SK-N-SH treated with all-trans-retinoic acid at 6 μM for 48 hours (cell line): ENCODE measurements around the gene OR1Q1.

Experiments used
- ATAC-seq: fragments of 200-7000 bp; cut with Tn5 transposase; 3 replicates; pipeline ENCODE4 v1.9.1; 2020; ENCODE audit warnings: mild to moderate bottlenecking, moderate library complexity
- ARNTL ChIP-seq: fragments of 450-650 bp; formaldehyde crosslinking; IDR thresholded peaks from 2 replicates; pipeline ENCODE4 v1.5.0; 2020; ENCODE audit warnings: low read depth, mild to moderate bottlenecking, moderate library complexity, borderline replicate concordance
- CREB5 ChIP-seq: fragments of 250-450 bp; sonication (Bioruptor Pico); IDR thresholded peaks from 2 replicates; pipeline ENCODE4 v1.5.1; 2020; ENCODE audit warnings: low read depth, mild to moderate bottlenecking, moderate library complexity
- CSRNP3 ChIP-seq: fragments of 250-450 bp; sonication (Bioruptor Pico); IDR thresholded peaks from 2 replicates; pipeline ENCODE4 v1.5.1; 2021; ENCODE audit warnings: mild to moderate bottlenecking, moderate library complexity
- GLIS3 ChIP-seq: fragments of 250-450 bp; sonication (Bioruptor Pico); IDR thresholded peaks from 2 replicates; pipeline ENCODE4 v1.5.0; 2020; ENCODE audit warnings: mild to moderate bottlenecking, moderate library complexity
- ISL1 ChIP-seq: fragments of 250-450 bp; sonication (Bioruptor Pico); IDR thresholded peaks from 2 replicates; pipeline ENCODE4 v2.1.2; 2022; ENCODE audit warnings: mild to moderate bottlenecking, moderate library complexity
- OSR1 ChIP-seq: fragments of 250-450 bp; sonication (Bioruptor Pico); IDR thresholded peaks from 2 replicates; pipeline ENCODE4 v1.8.0; 2022; ENCODE audit warnings: moderate library complexity, mild to moderate bottlenecking, inconsistent platforms
- PATZ1 ChIP-seq: fragments of 250-450 bp; sonication (Bioruptor Pico); IDR thresholded peaks from 2 replicates; pipeline ENCODE4 v1.8.0; 2020; ENCODE audit warnings: mild to moderate bottlenecking, moderate library complexity, borderline replicate concordance
- POU6F1 ChIP-seq: fragments of 250-450 bp; sonication (Bioruptor Pico); IDR thresholded peaks from 2 replicates; pipeline ENCODE4 v1.8.0; 2021; ENCODE audit warnings: low read depth, mild to moderate bottlenecking, moderate library complexity, borderline replicate concordance
- RARB ChIP-seq: fragments of 250-450 bp; sonication (Bioruptor Pico); IDR thresholded peaks from 2 replicates; pipeline ENCODE4 v1.8.0; 2021; ENCODE audit warnings: mild to moderate bottlenecking, moderate library complexity
- TCF4 ChIP-seq: fragments of 250-450 bp; sonication (Bioruptor Pico); IDR thresholded peaks from 2 replicates; pipeline ENCODE4 v1.8.0; 2021; ENCODE audit warnings: mild to moderate bottlenecking, moderate library complexity, borderline replicate concordance
- TSHZ2 ChIP-seq: fragments of 250-450 bp; sonication (Bioruptor Pico); IDR thresholded peaks from 2 replicates; pipeline ENCODE4 v1.5.0; 2020; ENCODE audit warnings: mild to moderate bottlenecking, moderate library complexity
- ZC3H10 ChIP-seq: fragments of 250-450 bp; sonication (Bioruptor Pico); IDR thresholded peaks from 2 replicates; pipeline ENCODE4 v1.5.1; 2021; ENCODE audit warnings: mild to moderate bottlenecking, moderate library complexity
- ZFP3 ChIP-seq: fragments of 250-450 bp; sonication (Bioruptor Pico); IDR thresholded peaks from 2 replicates; pipeline ENCODE4 v1.5.0; 2020; ENCODE audit warnings: mild to moderate bottlenecking, moderate library complexity
- ZNF565 ChIP-seq: fragments of 450-650 bp; formaldehyde crosslinking; conservative IDR thresholded peaks from 2 replicates; pipeline ENCODE4 v1.5.0; 2020; ENCODE audit warnings: low read depth, mild to moderate bottlenecking, moderate library complexity
- ZNF70 ChIP-seq: fragments of 450-650 bp; formaldehyde crosslinking; IDR thresholded peaks from 2 replicates; pipeline ENCODE4 v1.5.0; 2020; ENCODE audit warnings: mild to moderate bottlenecking, moderate library complexity
- ZNF8 ChIP-seq: fragments of 450-650 bp; formaldehyde crosslinking; IDR thresholded peaks from 2 replicates; pipeline ENCODE4 v1.5.0; 2020; ENCODE audit warnings: mild to moderate bottlenecking, moderate library complexity

Gene OR1Q1

GRCh38 chr9:122614362-122614761, at the start of gene OR1Q1:
Gene OR1Q1 (plus strand): TSS chr9:122614738. CDS start chr9:122614738, 0 bp downstream.
- ATAC-seq: no peak
- TF ChIP-seq ISL1 (CRISPR knock-in tag): no peak

GRCh38 chr9:122567901-122568300, 46.6 kb upstream of the OR1Q1 start:
- TF ChIP-seq ZNF565 (CRISPR knock-in tag) (no peak), ISL1 (CRISPR knock-in tag) (no peak), ZC3H10 (CRISPR knock-in tag) (no peak)
- no peak for ATAC-seq

GRCh38 chr9:122572456-122572855, 42.1 kb upstream of the OR1Q1 start:
- TF ChIP-seq ISL1 (CRISPR knock-in tag): no peak
- no peak for TF ChIP-seq TSHZ2
- no peak for TF ChIP-seq RARB (CRISPR knock-in tag)
- TF ChIP-seq CSRNP3 (CRISPR knock-in tag): no peak
- no peak for TF ChIP-seq OSR1
- no peak for TF ChIP-seq TCF4
- TF ChIP-seq ZNF70 (CRISPR knock-in tag): no peak
- TF ChIP-seq ZNF8 (CRISPR knock-in tag): no peak
- TF ChIP-seq ZC3H10 (CRISPR knock-in tag): no peak
- TF ChIP-seq PATZ1 (CRISPR knock-in tag): no peak
- no peak for TF ChIP-seq ZFP3 (CRISPR knock-in tag)
- TF ChIP-seq ARNTL (CRISPR knock-in tag): no peak
- no peak for TF ChIP-seq POU6F1
- TF ChIP-seq ZNF565 (CRISPR knock-in tag): no peak
- no peak for TF ChIP-seq GLIS3 (CRISPR knock-in tag)
- TF ChIP-seq CREB5 (CRISPR knock-in tag): no peak
- no peak for ATAC-seq

GRCh38 chr9:122579874-122580273, 34.7 kb upstream of the OR1Q1 start:
- peak; percentile 30; the same call in 2 of the 3 replicates for ATAC-seq
- TF ChIP-seq ARNTL (CRISPR knock-in tag): no peak
- no peak for TF ChIP-seq GLIS3 (CRISPR knock-in tag)
- TF ChIP-seq ZNF8 (CRISPR knock-in tag): no peak
- no peak for TF ChIP-seq ZC3H10 (CRISPR knock-in tag)
- TF ChIP-seq POU6F1: no peak
